Subcutaneous abdominal adipose tissue (tissue), 5 donors: ENCODE measurements around the gene ARHGAP24.

ENCODE experiments used
- H3K27ac ChIP-seq: one replicate; pipeline ENCODE4 v1.7.0; 2013; ENCODE audit warnings: low read depth, mild to moderate bottlenecking, inconsistent platforms, low read length, moderate library complexity
- H3K27me3 ChIP-seq, 5 donors: one replicate each; pipeline ENCODE4 v1.7.0; 2013; ENCODE audit warnings: low read length in 5 of 5, inconsistent platforms in 1 of 5; ENCODE audit not compliant: control insufficient read depth in 5 of 5, insufficient read depth in 4 of 5
- H3K36me3 ChIP-seq, 5 donors: one replicate each; pipeline ENCODE4 v1.7.0; 2013; ENCODE audit warnings: low read length in 5 of 5; ENCODE audit not compliant: control insufficient read depth in 5 of 5, insufficient read depth in 5 of 5
- H3K4me1 ChIP-seq, 5 donors: one replicate each; pipeline ENCODE4 v1.7.0; 2013; ENCODE audit warnings: low read length in 5 of 5, mild to moderate bottlenecking in 3 of 5, moderate library complexity in 1 of 5; ENCODE audit not compliant: control insufficient read depth in 5 of 5, insufficient read depth in 5 of 5
- H3K4me3 ChIP-seq, 5 donors: one replicate each; pipeline ENCODE4 v1.7.0; 2013; ENCODE audit warnings: low read length in 5 of 5, low read depth in 1 of 5
- H3K9ac ChIP-seq, 5 donors: one replicate each; pipeline ENCODE4 v1.7.0; 2013; ENCODE audit warnings: low read length in 5 of 5, mild to moderate bottlenecking in 4 of 5, moderate library complexity in 3 of 5
- H3K9me3 ChIP-seq, 5 donors: one replicate each; pipeline ENCODE4 v1.7.0; 2013; ENCODE audit warnings: low read length in 5 of 5; ENCODE audit not compliant: control insufficient read depth in 5 of 5
- donor health status: healthy.
- donor health status: healthy.
- donor health status: healthy.
- donor health status: healthy.
- donor health status: healthy.

The ARHGAP24 gene

DNA sequence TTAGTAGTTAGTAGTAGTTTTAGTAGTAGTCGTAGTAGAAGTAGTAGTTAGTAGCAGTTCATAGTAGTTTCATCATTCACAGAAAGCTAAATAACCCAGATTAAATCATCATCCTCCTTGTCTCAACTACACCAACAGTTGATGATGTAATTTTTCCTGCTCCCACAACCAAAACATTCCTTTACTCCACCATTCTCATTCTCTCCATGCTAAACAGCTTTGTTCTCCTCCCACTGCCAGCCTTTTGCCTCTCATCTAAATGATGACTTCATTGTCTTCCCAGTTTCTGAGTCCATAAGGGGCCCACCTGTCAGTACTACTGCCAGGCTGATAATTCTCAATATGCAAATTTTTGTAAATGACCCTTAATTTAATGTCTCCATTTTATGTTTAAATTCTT lies 68.9 kb downstream of the ARHGAP24 start:
- Histone ChIP-seq H3K9me3 (no peaks in the 10 kb centered on the region), H3K36me3 (no peaks in the 10 kb centered on the region), H3K27me3 (no peaks in the 10 kb centered on the region), H3K27ac (no peak overlapping the region), H3K9ac (no peak overlapping the region), H3K4me3 (no peak overlapping the region), H3K4me1 (peaks cover 0 to 5% (median 0%) of the 10 kb centered on the region in 5 donors)

DNA sequence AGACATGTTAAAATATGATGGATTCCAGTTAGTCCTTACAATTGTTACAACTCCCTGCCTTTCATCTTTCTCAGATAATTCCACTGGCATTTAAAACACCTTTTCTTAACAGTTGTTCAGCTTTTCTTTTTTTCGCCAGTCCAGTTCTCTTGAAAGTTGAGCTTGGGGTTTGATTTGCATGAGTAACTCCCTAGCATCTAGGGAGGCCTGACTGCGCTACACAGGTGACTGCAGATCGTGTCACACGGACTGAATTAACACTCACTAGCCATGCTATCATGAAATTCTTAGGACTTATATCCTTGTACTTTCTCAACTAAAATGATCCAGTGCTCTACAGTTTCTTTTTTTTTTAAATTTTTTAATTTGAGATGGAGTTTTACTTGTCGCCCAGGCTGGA lies 69.8 kb downstream of the ARHGAP24 start:
- Histone ChIP-seq H3K4me1 (peaks cover 0 to 5% (median 0%) of the 10 kb centered on the region in 5 donors), H3K27me3 (no peaks in the 10 kb centered on the region), H3K4me3 (no peak overlapping the region), H3K9ac (no peak overlapping the region), H3K9me3 (no peaks in the 10 kb centered on the region), H3K36me3 (no peaks in the 10 kb centered on the region), H3K27ac (no peak overlapping the region)

DNA sequence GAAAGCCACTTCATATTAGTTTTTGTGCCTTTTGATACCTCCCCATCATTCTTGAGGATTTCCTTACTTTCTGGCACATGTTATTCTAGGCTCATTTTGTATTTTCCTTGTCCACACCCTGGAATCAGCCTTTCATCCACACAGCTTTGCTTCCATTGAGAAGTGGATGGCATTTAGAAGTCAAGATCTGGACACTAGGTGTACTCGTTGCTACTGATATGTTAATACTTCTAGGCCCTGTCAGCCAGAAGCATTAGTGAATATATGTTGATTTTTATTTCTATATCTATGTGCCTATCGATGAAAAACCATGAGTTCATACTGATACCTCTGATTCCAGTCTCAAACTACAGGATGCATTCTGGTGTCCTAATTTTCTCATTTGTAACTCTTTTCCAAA lies 73.2 kb downstream of the ARHGAP24 start:
- H3K9ac ChIP-seq = no peak overlapping the region

DNA sequence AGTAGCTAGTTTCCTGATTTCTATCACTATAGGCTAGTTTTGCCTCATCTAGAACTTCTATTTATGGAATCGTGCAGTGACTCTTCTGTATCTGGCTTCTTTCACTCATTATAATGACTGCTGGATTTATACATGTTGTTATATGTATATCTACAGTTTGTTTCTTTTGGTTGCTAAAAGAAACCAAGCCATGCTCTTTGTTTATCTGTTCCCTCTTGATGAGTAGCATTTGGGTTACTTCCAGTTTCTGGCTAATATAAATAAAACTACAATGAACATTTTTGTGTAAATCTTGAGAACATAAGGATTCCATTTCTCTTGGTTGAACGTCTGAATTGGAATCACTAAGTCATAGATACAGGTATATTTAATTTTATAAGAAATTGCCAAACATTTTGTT lies 73.9 kb downstream of the ARHGAP24 start:
- Histone ChIP-seq H3K4me1 (peaks cover 0 to 5% (median 0%) of the 10 kb centered on the region in 5 donors), H3K9ac (no peak overlapping the region), H3K27me3 (no peaks in the 10 kb centered on the region), H3K27ac (no peak overlapping the region), H3K36me3 (peaks cover 0 to under 1% (median 0%) of the 10 kb centered on the region in 5 donors), H3K9me3 (peaks cover 0 to 9% (median 4%) of the 10 kb centered on the region in 5 donors), H3K4me3 (no peak overlapping the region)

More for the DNA sequence above, 73.2 kb downstream of the ARHGAP24 start:
- peaks cover 0 to 5% (median 0%) of the 10 kb centered on the region in 5 donors for H3K4me1 ChIP-seq
- H3K9me3 ChIP-seq = peaks cover 0 to 4% (median 0%) of the 10 kb centered on the region in 5 donors
- H3K4me3 ChIP-seq = no peak overlapping the region
- no peak overlapping the region for H3K27ac ChIP-seq
- no peaks in the 10 kb centered on the region for H3K27me3 ChIP-seq
- H3K36me3 ChIP-seq = no peaks in the 10 kb centered on the region

DNA sequence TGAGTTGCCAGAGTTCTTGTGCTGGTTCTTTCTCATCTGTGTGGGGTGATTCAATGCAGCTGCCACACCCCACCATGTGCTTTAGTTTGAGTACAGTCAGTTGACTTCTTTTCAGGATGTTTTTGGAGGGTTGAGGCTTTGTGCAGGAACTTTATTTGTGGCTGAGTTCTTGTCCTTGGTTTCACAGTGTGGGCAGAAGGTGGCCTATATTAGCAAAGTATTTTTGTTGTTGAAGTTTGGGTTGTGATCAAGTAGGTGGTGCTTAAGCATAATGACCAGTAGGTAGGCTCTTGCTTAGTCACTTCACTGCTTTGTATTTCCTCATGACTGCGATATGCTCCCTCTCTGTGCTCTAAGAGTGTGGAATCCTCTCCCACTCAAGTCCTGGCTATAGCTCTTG lies 80.3 kb downstream of the ARHGAP24 start:
- Histone ChIP-seq H3K36me3 (peaks cover 0 to 5% (median 0%) of the 10 kb centered on the region in 5 donors), H3K4me1 (no peaks in the 10 kb centered on the region), H3K9me3 (peaks cover 0 to 14% (median 5%) of the 10 kb centered on the region in 5 donors), H3K4me3 (no peak overlapping the region), H3K27me3 (no peaks in the 10 kb centered on the region), H3K9ac (no peak overlapping the region), H3K27ac (no peak overlapping the region)

DNA sequence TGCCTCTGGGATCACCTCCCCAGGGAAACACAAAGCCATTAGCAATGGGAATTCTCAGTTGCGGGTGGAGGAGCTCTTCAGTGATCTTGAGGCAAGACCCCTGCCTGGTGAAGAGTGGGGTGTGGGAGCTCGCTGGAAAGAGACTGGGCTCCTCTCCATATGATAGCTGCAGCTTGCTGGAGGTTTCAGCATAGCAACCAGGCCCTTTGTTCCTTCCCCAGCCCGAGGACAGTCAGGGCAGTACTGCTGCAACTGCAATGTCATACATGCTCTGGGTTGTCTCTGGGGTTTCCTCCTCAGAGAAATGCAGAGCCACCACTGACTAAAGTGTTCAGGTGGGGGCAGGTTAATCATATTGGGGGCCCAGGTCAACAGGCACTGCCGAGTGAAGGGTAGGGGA lies 81.3 kb downstream of the ARHGAP24 start:
- Histone ChIP-seq H3K27ac (no peak overlapping the region), H3K36me3 (peaks cover 0 to 5% (median 0%) of the 10 kb centered on the region in 5 donors), H3K4me3 (no peak overlapping the region), H3K9ac (no peak overlapping the region), H3K4me1 (no peaks in the 10 kb centered on the region), H3K27me3 (no peaks in the 10 kb centered on the region), H3K9me3 (peaks cover 0 to 14% (median 5%) of the 10 kb centered on the region in 5 donors)

DNA sequence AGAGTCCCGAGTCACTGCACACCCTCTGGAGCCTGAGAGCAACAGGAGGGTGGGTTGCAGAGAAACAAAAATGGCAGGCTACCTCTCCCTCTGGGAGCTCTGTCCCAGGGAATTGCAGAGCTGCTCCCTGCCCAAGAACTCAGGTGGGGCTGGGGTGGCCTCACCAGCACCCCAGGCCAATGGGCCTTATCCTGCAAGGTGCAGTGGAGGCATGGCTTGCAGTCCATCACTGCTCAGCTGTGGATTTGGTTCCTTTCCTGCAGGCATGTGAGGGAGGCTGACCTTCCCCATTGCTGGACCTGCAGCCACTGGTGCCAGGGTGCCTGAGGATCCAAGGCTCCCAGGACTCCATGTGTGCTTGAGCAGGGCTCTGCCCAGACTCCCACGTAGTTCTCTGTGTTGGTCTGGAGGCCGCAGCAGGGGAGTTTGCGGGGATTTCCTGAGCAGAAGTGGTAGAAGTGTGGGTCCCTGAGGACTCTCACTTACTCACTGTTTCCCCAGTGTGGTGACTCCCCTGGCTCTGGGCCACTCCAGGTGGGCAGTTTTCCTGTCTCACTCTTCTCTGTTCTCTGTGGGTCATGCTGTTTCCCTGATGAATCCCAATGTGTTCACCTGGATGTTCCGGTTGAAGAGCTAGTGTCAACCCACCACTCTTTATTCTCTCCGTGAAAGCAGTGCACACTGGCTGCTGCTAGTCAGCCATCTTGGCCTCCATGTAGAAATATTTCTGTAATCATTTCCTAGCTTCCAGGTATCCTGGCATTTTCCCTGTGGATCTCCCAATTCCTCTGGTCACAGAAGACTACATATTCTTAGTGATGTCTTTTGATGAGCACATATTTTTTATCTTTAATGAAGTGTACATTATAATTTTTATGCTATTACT lies 82.3 kb downstream of the ARHGAP24 start:
- no peaks in the 10 kb centered on the region for H3K4me1 ChIP-seq
- H3K9me3 ChIP-seq = peaks cover 0 to 14% (median 5%) of the 10 kb centered on the region in 5 donors

DNA sequence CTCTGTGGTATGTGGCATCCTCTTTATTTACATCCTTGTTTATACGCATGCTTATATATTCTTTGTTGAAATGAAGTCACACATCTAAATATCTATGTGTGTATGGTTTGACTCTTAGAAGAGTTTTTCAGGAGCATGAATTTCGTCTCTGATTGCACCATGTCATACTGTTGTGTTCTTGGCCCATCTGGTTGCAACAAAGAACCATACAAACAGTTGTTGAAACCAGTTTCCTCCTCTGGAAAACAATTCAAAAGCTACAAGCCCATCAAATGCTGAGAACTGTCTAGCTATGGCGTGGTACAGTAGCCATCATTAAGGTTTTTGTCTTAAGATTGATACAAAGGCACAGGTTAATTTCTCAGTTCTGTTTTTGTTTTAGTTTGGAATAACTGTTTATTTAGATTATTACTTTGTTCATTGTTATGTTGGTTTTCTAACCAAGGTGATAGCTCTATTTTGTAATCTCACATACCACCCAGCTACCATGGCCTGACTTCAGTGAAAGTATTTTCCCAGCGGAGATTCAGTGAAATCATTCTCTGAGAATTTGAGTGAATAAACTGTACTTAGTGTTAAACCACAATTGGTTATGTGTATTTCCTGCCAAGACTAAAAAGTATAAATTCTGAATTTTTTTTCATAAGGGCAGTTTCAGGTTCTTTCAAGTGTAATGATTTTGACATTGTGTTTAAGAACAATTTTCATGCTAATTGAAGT lies 91.0 kb downstream of the ARHGAP24 start:
- no peaks in the 10 kb centered on the region for H3K27me3 ChIP-seq
- H3K36me3 ChIP-seq = peaks cover 0 to 4% (median under 1%) of the 10 kb centered on the region in 5 donors
- H3K27ac ChIP-seq = no peak overlapping the region
- no peaks in the 10 kb centered on the region for H3K4me1 ChIP-seq
- H3K4me3 ChIP-seq = no peak overlapping the region
- no peak overlapping the region for H3K9ac ChIP-seq
- H3K9me3 ChIP-seq = peaks cover 0 to 5% (median 0%) of the 10 kb centered on the region in 5 donors

More for the DNA sequence above, 82.3 kb downstream of the ARHGAP24 start:
- Histone ChIP-seq H3K27me3 (no peaks in the 10 kb centered on the region), H3K4me3 (no peak overlapping the region), H3K9ac (no peak overlapping the region), H3K36me3 (peaks cover 0 to 5% (median 0%) of the 10 kb centered on the region in 5 donors), H3K27ac (no peak overlapping the region)

DNA sequence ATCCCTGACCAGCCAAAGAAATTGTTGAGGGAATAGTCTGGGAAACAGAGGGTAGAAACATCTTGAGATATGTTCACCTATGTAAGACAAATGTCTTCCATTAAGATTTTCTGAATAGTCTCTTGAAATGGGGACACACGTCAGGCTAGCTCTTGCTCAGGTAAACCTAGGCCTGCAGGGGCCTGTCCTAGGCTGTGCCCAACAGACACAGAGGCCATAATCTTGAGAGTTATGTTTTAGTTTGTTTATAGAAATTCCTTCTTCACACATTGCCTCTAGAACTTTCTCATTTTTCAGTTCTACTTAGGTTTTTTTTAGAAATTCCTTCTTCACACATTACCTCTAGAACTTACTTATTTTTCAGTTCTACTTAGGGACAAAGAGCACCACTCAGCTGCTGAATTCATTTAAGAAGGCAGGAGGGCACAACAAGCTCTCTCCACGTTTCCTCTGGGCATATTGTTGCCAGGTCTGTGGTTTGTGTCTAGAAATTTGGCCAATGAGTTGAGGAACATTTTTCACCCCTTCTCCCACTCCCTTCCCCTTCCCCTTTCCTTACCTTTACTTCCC lies 94.9 kb downstream of the ARHGAP24 start:
- no peak overlapping the region for H3K9ac ChIP-seq
- H3K4me3 ChIP-seq = no peak overlapping the region
- no peaks in the 10 kb centered on the region for H3K9me3 ChIP-seq
- peaks cover 0 to 14% (median 5%) of the 10 kb centered on the region in 5 donors for H3K36me3 ChIP-seq
- H3K27me3 ChIP-seq = no peaks in the 10 kb centered on the region
- H3K27ac ChIP-seq = no peak overlapping the region
- no peaks in the 10 kb centered on the region for H3K4me1 ChIP-seq
